GM18870 (cell line): ENCODE data around the gene ZC3HAV1L.
"Not testable (repeated sequence)": the region's sequence is repeated elsewhere in the genome, so short reads cannot be mapped to it uniquely, and the experiment has no call there.

ENCODE experiments used
- ATAC-seq: cut with Tn5 transposase; IDR thresholded peaks from one replicate; pipeline ENCODE4 v1.9.1; 2021; ENCODE audit warnings: moderate library complexity; ENCODE audit not compliant: unreplicated experiment

ZC3HAV1L gene

GRCh38 chr7:139054656-139055055 is 18.8 kb upstream of the ZC3HAV1L start:
- ATAC-seq, result not testable (repeated sequence)

GRCh38 chr7:139054101-139054500 is 18.3 kb upstream of the ZC3HAV1L start:
- ATAC-seq, result no peak

- no peak for ATAC-seq
These were observed 15.8 kb upstream of the ZC3HAV1L start for GRCh38 chr7:139051655-139052054.

GRCh38 chr7:139049936-139050335 is 14.1 kb upstream of the ZC3HAV1L start:
- ATAC-seq, result no peak

- ATAC-seq, result no peak
These were observed 13.3 kb upstream of the ZC3HAV1L start for GRCh38 chr7:139049111-139049510.

GRCh38 chr7:139047970-139048369 is 12.1 kb upstream of the ZC3HAV1L start:
- no peak for ATAC-seq

GRCh38 chr7:139046143-139046542 is 10.3 kb upstream of the ZC3HAV1L start:
- ATAC-seq, result no peak

- no peak for ATAC-seq
These were observed 9.3 kb upstream of the ZC3HAV1L start for GRCh38 chr7:139044813-139045794.

GRCh38 chr7:139043823-139044812 is 8.3 kb upstream of the ZC3HAV1L start:
- no peak for ATAC-seq

- ATAC-seq, result no peak
These were observed 5.7 kb upstream of the ZC3HAV1L start for GRCh38 chr7:139041378-139042085.

GRCh38 chr7:139038691-139039090 is 2.8 kb upstream of the ZC3HAV1L start:
- no peak for ATAC-seq

GRCh38 chr7:139036901-139037300 is 1.1 kb upstream of the ZC3HAV1L start:
- ATAC-seq, result no peak

GRCh38 chr7:139034855-139035585 is 822 bp downstream of the ZC3HAV1L start:
- no peak for ATAC-seq

GRCh38 chr7:139034336-139034735 is 1.5 kb downstream of the ZC3HAV1L start:
- ATAC-seq, result no peak

GRCh38 chr7:139033346-139034114 is 2.3 kb downstream of the ZC3HAV1L start:
- ATAC-seq, result no peak

GRCh38 chr7:139032473-139032872 is 3.4 kb downstream of the ZC3HAV1L start:
- no peak for ATAC-seq

- ATAC-seq, result no peak
These were observed 6.5 kb downstream of the ZC3HAV1L start for GRCh38 chr7:139029353-139029752.

- no peak for ATAC-seq
These were observed 9.3 kb downstream of the ZC3HAV1L start for GRCh38 chr7:139026551-139026950.

GRCh38 chr7:139025861-139026260 is 10.0 kb downstream of the ZC3HAV1L start:
- not testable (repeated sequence) for ATAC-seq
